GM10266 (cell line): ENCODE measurements around the gene TMEM30A.

ENCODE experiments used
- DNase-seq: peaks from one replicate; pipeline ENCODE4 v3.0.0; 2012; ENCODE audit errors: extremely low spot score
- CTCF ChIP-seq: IDR thresholded peaks from 2 replicates; pipeline ENCODE4 v1.5.1; 2012; ENCODE audit warnings: mild to moderate bottlenecking, low read depth; ENCODE audit not compliant: control insufficient read depth, insufficient read depth; ENCODE audit errors: missing control alignments

The TMEM30A gene

GRCh38 chr6:75224303-75224926 lies 60.2 kb downstream of the TMEM30A start:
- no peak for DNase-seq
- TF ChIP-seq CTCF = no peak

GRCh38 chr6:75223428-75223827 lies 61.2 kb downstream of the TMEM30A start:
- TF ChIP-seq CTCF = no peak
- no peak for DNase-seq

- no peak for DNase-seq
- TF ChIP-seq CTCF = no peak
Observed at GRCh38 chr6:75222261-75222660, 62.3 kb downstream of the TMEM30A start.

- DNase-seq = no peak
- no peak for TF ChIP-seq CTCF
Observed at GRCh38 chr6:75221116-75221515, 63.5 kb downstream of the TMEM30A start.

- no peak for TF ChIP-seq CTCF
- no peak for DNase-seq
Observed at GRCh38 chr6:75220357-75220756, 64.2 kb downstream of the TMEM30A start.

GRCh38 chr6:75219263-75219662 lies 65.3 kb downstream of the TMEM30A start:
- no peak for TF ChIP-seq CTCF

GRCh38 chr6:75217193-75217592 lies 67.4 kb downstream of the TMEM30A start:
- DNase-seq = no peak
- no peak for TF ChIP-seq CTCF

More at GRCh38 chr6:75219263-75219662, 65.3 kb downstream of the TMEM30A start:
- DNase-seq = no peak
